Neural cell (in vitro differentiated cells): Measurements from ENCODE around the gene PPP1R8. TPM values are rescaled to one million over a fixed set of nuclear protein-coding genes. Genes with fewer than 3 reads are reported as not detected.

Experiments
- H2AFZ ChIP-seq: fragments of 200-600, 300-800 bp; sonication (generic), shearing (Covaris generic); 2 replicates; pipeline ENCODE4 v1.6.0; 2014; ENCODE audit warnings: low read depth, mild to moderate bottlenecking, antibody characterized with exemption, low read length, moderate library complexity
- H3F3A ChIP-seq: fragments of 200-600 bp; shearing (Covaris generic); 2 replicates; pipeline ENCODE4 v1.6.1; 2016; ENCODE audit warnings: mild to moderate bottlenecking, moderate library complexity, mixed read lengths, antibody characterized with exemption, low read length; ENCODE audit not compliant: insufficient read depth, poor library complexity, severe bottlenecking
- H3K27ac ChIP-seq: fragments of 200-600, 300-800 bp; sonication (generic), shearing (Covaris generic); 2 replicates; pipeline ENCODE4 v1.5.1; 2014; ENCODE audit warnings: mild to moderate bottlenecking, low read length, moderate library complexity
- H3K27me3 ChIP-seq: fragments of 300-800, 200-600 bp; sonication (generic), shearing (Covaris generic); 2 replicates; pipeline ENCODE4 v1.6.0; 2014; ENCODE audit warnings: mild to moderate bottlenecking, low read depth, low read length, moderate library complexity; ENCODE audit not compliant: insufficient read depth
- H3K36me3 ChIP-seq: fragments of 300-800, 200-600 bp; sonication (generic), shearing (Covaris generic); 2 replicates; pipeline ENCODE4 v1.5.1; 2014; ENCODE audit warnings: mild to moderate bottlenecking, antibody characterized with exemption, low read length, moderate library complexity; ENCODE audit not compliant: insufficient read depth
- H3K4me2 ChIP-seq: fragments of 300-800, 200-600 bp; sonication (generic), shearing (Covaris generic); 2 replicates; pipeline ENCODE4 v1.6.0; 2014; ENCODE audit warnings: mild to moderate bottlenecking, low read length
- H3K4me3 ChIP-seq: fragments of 300-800, 200-600 bp; sonication (generic), shearing (Covaris generic); 2 replicates; pipeline ENCODE4 v1.5.1; 2014; ENCODE audit warnings: mild to moderate bottlenecking, low read length, moderate library complexity
- H3K79me2 ChIP-seq: fragments of 200-600 bp; shearing (Covaris generic); replicated peaks from 2 replicates; pipeline ENCODE4 v1.6.0; 2014; ENCODE audit warnings: mild to moderate bottlenecking, low read length, moderate library complexity; ENCODE audit not compliant: insufficient read depth
- H3K9ac ChIP-seq: fragments of 300-800, 200-600 bp; sonication (generic), shearing (Covaris generic); 2 replicates; pipeline ENCODE4 v1.6.1; 2016; ENCODE audit warnings: mild to moderate bottlenecking, low read length, mixed read lengths
- H3K9me2 ChIP-seq: fragments of 200-600 bp; shearing (Covaris generic); 2 replicates; pipeline ENCODE4 v1.6.1; 2016; ENCODE audit warnings: mild to moderate bottlenecking, low read length, mixed read lengths; ENCODE audit not compliant: insufficient read depth
- H3K9me3 ChIP-seq: fragments of 200-600, 300-800 bp; sonication (generic), shearing (Covaris generic); 2 replicates; pipeline ENCODE4 v1.6.1; 2016; ENCODE audit warnings: mild to moderate bottlenecking, mixed run types, low read length, moderate library complexity, mixed read lengths
- H4K20me1 ChIP-seq: fragments of 200-600 bp; shearing (Covaris generic); 2 replicates; pipeline ENCODE4 v1.6.1; 2016; ENCODE audit warnings: mild to moderate bottlenecking, mixed run types; ENCODE audit not compliant: insufficient read depth
- EP300 ChIP-seq: fragments of 450-650 bp; conservative IDR thresholded peaks from 2 replicates; pipeline ENCODE4 v1.6.1; 2014; ENCODE audit warnings: antibody characterized with exemption, mild to moderate bottlenecking, moderate library complexity; ENCODE audit not compliant: poor library complexity, severe bottlenecking
- EZH2 ChIP-seq: fragments of 200-600, 300-800 bp; shearing (Covaris generic), sonication (generic); IDR thresholded peaks from 2 replicates; pipeline ENCODE4 v1.6.1; 2014; ENCODE audit warnings: antibody characterized with exemption, low read length, borderline replicate concordance, mild to moderate bottlenecking; ENCODE audit not compliant: insufficient read depth, poor library complexity, severe bottlenecking
- MXI1 ChIP-seq: fragments of 450-650 bp; conservative IDR thresholded peaks from 2 replicates; pipeline ENCODE4 v1.6.1; 2014; ENCODE audit warnings: antibody characterized with exemption, mild to moderate bottlenecking; ENCODE audit not compliant: poor library complexity, severe bottlenecking
- POLR2AphosphoS5 ChIP-seq: IDR thresholded peaks from 2 replicates; pipeline ENCODE4 v1.6.1; 2012
- RAD21 ChIP-seq: fragments of 450-650 bp; conservative IDR thresholded peaks from 2 replicates; pipeline ENCODE4 v1.6.1; 2014; ENCODE audit warnings: antibody characterized with exemption, mild to moderate bottlenecking, moderate library complexity
- SMC3 ChIP-seq: fragments of 450-650 bp; conservative IDR thresholded peaks from 2 replicates; pipeline ENCODE4 v1.6.1; 2014; ENCODE audit warnings: antibody characterized with exemption, mild to moderate bottlenecking, moderate library complexity; ENCODE audit not compliant: poor library complexity
- TAF1 ChIP-seq: IDR thresholded peaks from 2 replicates; pipeline ENCODE4 v1.6.1; 2012; ENCODE audit warnings: low read depth
- polyA plus RNA-seq: library from polyadenylated mRNA; depleted of rRNA; stranded (reverse); fragments of >200 nt; gene quantifications from 2 replicates; pipeline ENCODE4 v1.2.3, GENCODE V29; 2014
- TF ChIP-seq, protein P1 (sequence below): fragments of 450-650 bp; IDR thresholded peaks from 2 replicates; pipeline ENCODE4 v1.5.1; 2014; ENCODE audit warnings: antibody characterized with exemption, mild to moderate bottlenecking, moderate library complexity; ENCODE audit not compliant: poor library complexity, severe bottlenecking
- TF ChIP-seq, protein P2 (sequence below): IDR thresholded peaks from 2 replicates; pipeline ENCODE4 v1.6.1; 2012; ENCODE audit warnings: borderline replicate concordance

PPP1R8 gene
- polyA plus RNA-seq, 1 donor from 2014 or later: 90.1 TPM

DNA sequence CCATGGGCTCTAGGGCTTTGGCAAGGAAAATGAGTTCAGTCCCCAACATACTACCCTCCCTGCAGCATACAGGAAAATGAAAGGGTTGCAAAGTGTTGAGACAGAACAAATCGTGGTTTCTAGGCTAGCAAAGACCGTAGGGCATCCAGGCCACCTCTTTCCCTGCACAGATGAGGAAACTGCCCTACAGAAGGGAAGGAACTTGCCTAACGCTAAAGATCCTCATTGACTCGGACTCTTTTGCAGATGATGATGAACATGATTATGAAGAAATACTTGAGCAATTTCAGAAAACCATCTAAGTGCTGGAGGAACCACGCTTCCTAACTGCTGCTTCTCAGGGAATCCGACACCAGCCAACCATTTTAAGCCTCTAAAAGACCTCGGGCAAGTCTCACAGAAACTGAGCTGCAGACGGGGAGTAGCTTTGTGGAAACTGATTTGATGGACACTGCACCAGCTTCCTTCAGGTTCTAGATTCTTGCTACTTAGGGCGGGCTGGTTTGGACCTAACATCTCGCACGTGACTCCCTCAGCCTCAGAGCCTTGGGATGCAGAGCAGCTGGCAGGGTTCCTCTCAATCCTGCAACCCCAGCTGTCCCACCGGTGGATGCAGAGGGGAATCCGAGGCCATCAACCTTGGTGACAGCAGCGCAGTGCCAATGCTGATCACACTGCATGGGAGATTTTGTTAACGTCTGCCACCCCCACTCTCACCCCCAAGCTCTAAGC, 55.2 kb downstream of the PPP1R8 start:
- no peak overlapping the region for H3K9ac ChIP-seq
- no peaks in the 10 kb centered on the region for H3K27me3 ChIP-seq
- no peak overlapping the region for H3K4me2 ChIP-seq
- no peaks in the 10 kb centered on the region for H3K9me2 ChIP-seq
- TF ChIP-seq POLR2AphosphoS5 (no peak), EZH2 (no peak)
- TF ChIP-seq, protein P1, sequence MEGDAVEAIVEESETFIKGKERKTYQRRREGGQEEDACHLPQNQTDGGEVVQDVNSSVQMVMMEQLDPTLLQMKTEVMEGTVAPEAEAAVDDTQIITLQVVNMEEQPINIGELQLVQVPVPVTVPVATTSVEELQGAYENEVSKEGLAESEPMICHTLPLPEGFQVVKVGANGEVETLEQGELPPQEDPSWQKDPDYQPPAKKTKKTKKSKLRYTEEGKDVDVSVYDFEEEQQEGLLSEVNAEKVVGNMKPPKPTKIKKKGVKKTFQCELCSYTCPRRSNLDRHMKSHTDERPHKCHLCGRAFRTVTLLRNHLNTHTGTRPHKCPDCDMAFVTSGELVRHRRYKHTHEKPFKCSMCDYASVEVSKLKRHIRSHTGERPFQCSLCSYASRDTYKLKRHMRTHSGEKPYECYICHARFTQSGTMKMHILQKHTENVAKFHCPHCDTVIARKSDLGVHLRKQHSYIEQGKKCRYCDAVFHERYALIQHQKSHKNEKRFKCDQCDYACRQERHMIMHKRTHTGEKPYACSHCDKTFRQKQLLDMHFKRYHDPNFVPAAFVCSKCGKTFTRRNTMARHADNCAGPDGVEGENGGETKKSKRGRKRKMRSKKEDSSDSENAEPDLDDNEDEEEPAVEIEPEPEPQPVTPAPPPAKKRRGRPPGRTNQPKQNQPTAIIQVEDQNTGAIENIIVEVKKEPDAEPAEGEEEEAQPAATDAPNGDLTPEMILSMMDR: no peak
- H4K20me1 ChIP-seq: no peaks in the 10 kb centered on the region
- no peaks in the 10 kb centered on the region for H3K36me3 ChIP-seq
- no peak overlapping the region for H3K27ac ChIP-seq
- H2AFZ ChIP-seq: no peak overlapping the region
- no peaks in the 10 kb centered on the region for H3F3A ChIP-seq
- H3K4me3 ChIP-seq: no peak overlapping the region
- no peaks in the 10 kb centered on the region for H3K79me2 ChIP-seq
- H3K9me3 ChIP-seq: no peaks in the 10 kb centered on the region

DNA sequence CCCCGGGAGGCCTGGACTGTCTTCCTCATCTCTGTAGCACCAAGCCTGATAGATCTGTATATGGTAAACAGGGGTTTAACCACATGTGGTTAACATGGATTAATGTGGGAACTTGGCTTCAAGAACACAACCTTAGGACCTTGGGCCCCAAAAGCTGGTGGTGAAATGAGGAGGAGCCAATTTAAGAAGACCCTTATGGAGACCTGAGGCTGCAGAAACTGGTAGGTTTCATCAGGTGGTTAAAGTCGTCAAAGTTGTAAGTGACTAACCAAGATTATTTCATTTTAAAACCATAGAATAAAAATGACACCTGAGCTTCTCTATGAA, 55.7 kb downstream of the PPP1R8 start:
- Histone ChIP-seq H3K79me2 (no peaks in the 10 kb centered on the region), H3K9ac (no peak overlapping the region), H2AFZ (no peak overlapping the region), H3K27me3 (no peaks in the 10 kb centered on the region), H3K9me2 (no peaks in the 10 kb centered on the region), H3K4me3 (no peak overlapping the region), H3K36me3 (no peaks in the 10 kb centered on the region), H3K4me2 (no peak overlapping the region), H3F3A (no peaks in the 10 kb centered on the region), H4K20me1 (no peaks in the 10 kb centered on the region), H3K27ac (no peak overlapping the region), H3K9me3 (no peaks in the 10 kb centered on the region)
- no peak for TF ChIP-seq TAF1
- TF ChIP-seq, protein P1: no peak
- no peak for TF ChIP-seq RAD21
- no peak for TF ChIP-seq EP300
- TF ChIP-seq, protein P2, sequence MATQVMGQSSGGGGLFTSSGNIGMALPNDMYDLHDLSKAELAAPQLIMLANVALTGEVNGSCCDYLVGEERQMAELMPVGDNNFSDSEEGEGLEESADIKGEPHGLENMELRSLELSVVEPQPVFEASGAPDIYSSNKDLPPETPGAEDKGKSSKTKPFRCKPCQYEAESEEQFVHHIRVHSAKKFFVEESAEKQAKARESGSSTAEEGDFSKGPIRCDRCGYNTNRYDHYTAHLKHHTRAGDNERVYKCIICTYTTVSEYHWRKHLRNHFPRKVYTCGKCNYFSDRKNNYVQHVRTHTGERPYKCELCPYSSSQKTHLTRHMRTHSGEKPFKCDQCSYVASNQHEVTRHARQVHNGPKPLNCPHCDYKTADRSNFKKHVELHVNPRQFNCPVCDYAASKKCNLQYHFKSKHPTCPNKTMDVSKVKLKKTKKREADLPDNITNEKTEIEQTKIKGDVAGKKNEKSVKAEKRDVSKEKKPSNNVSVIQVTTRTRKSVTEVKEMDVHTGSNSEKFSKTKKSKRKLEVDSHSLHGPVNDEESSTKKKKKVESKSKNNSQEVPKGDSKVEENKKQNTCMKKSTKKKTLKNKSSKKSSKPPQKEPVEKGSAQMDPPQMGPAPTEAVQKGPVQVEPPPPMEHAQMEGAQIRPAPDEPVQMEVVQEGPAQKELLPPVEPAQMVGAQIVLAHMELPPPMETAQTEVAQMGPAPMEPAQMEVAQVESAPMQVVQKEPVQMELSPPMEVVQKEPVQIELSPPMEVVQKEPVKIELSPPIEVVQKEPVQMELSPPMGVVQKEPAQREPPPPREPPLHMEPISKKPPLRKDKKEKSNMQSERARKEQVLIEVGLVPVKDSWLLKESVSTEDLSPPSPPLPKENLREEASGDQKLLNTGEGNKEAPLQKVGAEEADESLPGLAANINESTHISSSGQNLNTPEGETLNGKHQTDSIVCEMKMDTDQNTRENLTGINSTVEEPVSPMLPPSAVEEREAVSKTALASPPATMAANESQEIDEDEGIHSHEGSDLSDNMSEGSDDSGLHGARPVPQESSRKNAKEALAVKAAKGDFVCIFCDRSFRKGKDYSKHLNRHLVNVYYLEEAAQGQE: no peak
- no peak for TF ChIP-seq MXI1
- TF ChIP-seq EZH2: no peak
- TF ChIP-seq POLR2AphosphoS5: no peak
- TF ChIP-seq SMC3: no peak
